GM19395 (cell line): ENCODE measurements around the gene PRDM11.

Experiments used
- ATAC-seq: cut with Tn5 transposase; IDR thresholded peaks from one replicate; pipeline ENCODE4 v1.9.1; 2021; ENCODE audit warnings: mild to moderate bottlenecking, moderate library complexity; ENCODE audit not compliant: unreplicated experiment

The PRDM11 gene

GRCh38 chr11:45157247-45158209 is 11.1 kb downstream of the PRDM11 start:
- no peak for ATAC-seq

DNA sequence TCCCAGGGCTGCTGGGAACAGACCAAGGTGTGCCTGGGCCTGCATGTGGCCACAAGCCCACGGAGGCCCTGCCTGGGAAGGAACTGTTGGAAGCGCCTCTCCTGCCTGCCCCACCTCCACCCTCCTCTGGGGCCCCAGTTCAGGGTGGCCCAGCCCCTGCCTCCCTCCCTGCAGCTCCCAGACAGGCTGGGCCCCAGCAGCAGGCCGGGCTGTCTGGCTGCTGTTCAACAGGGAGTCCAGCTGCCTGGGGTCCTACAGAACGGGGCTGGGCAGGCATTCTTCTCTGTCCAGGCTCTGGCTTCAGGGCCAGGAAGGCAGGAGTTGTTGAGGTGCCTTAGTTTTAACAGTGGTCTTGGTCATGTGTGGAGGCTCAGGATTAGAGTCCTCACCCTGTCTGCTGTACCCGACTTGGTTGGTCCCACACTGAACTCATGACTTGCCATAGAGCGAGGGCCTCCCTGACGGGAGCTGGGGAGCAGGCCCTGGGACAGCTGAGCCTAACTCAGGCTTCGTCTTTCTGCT is 11.8 kb downstream of the PRDM11 start:
- ATAC-seq = no peak

DNA sequence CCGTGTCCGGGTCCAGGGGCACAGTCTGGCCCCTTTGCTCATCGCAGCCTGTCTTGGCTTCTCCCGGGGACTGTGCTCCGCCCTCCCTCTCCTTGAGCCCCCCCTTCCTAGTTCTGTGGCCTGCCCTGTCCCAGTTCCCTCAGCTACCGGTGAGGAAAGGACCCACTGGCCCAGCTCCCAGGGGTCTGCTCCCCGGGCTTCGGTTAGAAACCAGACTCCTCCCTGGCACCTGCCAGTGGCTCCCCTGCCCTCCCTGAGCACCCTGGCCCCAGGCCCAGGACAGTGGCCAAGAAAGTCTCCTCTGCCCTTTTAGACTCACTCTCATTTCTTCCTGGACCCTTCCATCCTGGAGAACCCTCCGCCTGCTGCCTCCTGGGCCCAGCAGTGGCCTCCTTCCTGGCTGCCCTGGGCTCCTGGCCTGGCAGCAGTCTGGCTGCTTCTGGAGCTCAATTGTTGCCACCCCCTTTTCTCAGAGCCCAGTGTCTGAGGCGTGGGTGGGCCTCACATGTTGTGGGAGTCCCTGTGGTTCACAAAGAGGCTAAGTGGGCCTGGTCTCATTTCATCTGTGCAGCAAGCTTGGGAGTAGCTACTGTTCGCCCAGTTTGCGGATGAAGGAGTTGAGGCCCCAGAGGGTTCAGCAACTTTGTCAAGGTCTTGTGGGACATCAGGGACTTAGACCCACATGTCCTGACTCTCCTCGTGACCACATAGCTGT is 12.6 kb downstream of the PRDM11 start:
- no peak for ATAC-seq

DNA sequence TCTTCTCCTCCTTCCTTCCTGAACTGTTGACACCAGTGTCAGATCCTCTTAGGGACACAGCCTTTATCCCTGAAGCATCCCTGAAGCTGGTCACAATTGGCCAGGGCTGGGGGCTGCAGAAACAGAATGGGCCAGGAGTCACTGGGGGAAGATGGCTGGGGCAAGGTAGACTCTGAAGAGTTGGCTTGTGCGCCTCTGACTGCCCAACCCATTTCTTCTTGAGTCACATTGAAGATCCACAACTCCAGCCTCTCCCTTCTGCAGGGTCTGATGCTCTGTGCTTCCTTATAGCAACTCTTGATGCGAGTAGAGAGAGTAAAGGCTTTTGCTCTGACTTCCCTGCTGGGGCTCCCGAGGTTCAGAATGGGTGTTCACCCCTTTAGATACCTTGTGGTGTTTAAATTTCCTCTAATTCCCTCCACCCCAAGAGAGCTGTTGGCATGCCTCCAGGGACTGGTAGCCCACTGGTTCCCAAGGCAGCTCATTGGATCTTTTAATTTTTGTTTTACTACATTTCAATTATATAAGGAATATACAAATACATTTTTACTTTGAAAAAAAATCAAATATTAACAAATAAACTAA is 13.4 kb downstream of the PRDM11 start:
- ATAC-seq = no peak

- ATAC-seq = no peak
These were observed 15.0 kb downstream of the PRDM11 start for GRCh38 chr11:45161252-45162063.

GRCh38 chr11:45162064-45162375 is 15.6 kb downstream of the PRDM11 start:
- ATAC-seq = no peak

GRCh38 chr11:45162916-45163879 is 16.8 kb downstream of the PRDM11 start:
- no peak for ATAC-seq

DNA sequence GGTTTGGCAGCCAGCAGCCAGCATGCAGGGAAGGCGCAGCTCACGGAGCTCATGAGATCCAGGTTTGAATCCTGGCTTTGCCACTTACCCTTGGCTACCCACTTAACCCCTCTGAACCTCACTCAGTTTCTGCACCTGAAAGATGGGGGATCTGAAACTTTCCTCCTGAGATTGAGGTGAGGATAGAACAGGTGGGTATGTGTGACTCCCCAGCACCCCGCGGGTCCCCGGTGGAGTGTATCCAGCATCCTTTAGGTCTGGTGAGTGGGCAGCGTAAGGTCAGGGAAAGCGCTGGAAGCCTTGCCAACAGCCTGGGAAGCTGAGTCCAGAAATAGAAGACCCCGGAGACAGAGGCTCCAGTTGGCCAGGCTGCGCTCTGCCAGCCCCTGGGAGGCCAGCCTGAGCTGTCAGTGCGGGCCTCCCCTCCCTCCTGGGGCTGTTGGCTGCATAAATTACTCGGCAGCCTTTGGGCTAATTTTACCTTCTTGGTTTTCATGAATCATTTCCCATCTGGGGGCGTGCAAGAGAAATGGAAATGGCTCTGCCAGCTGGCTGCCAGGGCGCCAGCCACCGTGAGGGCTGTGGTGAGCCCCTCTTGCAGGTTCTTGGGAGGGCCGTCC is 17.6 kb downstream of the PRDM11 start:
- no peak for ATAC-seq

GRCh38 chr11:45165386-45165785 is 18.9 kb downstream of the PRDM11 start:
- ATAC-seq = no peak

GRCh38 chr11:45165806-45166603 is 19.6 kb downstream of the PRDM11 start:
- no peak for ATAC-seq

DNA sequence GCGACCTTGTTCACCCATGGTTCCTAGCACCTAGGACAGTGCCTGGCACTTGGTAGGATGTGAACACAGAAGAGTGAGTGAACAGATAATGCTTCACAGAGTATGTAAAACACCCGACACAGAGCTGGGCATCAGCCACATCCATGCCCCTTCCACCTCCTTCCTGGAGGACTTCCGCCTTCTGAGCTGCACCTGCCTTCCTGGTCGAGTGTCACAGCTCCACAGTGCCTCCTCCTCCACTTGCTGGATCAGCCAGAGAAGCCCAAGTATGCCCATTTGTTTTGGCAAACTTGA is 20.1 kb downstream of the PRDM11 start:
- no peak for ATAC-seq

- no peak for ATAC-seq
These were observed 20.8 kb downstream of the PRDM11 start for GRCh38 chr11:45167283-45167682.

DNA sequence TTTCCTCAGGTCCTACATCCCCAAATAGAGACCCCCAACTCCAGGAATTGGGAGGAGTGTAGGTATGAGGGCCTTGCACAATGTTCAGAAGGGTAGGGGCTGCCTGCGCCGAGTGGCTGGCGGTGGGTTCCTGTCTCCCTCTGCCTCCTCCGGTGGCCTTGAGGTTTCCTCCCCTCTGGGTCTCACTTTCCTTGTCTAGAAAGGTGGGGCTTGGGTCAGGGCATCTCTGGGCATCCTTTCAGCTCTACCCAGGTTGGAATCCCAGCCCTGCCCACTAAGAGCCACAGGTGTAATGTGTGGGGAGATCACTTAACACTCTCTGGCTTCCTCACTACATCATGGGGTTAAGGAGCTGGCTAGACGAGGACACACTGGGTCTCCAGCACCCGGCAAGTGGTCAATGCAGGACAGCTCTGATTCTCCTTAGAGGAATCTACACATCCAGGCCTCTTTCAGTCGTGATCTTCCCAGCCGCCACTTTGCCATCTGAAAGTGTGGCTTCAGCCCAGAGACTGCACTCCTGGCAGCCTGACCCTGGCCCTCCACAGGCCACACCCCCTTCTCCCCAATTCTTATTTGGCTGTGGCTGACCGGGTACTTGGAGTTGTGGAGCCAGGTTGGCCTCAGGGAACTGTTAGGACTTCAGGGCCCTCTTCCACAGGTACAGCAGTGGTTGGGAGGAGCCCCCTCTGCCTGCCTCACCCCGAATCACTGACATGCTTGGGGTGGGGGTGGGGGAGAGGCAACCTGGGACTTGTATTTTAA is 22.1 kb downstream of the PRDM11 start:
- ATAC-seq = no peak

GRCh38 chr11:45169310-45170072 is 23.1 kb downstream of the PRDM11 start:
- no peak for ATAC-seq

GRCh38 chr11:45170484-45170883 is 24.0 kb downstream of the PRDM11 start:
- ATAC-seq = no peak

GRCh38 chr11:45171550-45171949 is 25.1 kb downstream of the PRDM11 start:
- ATAC-seq = no peak

- no peak for ATAC-seq
These were observed 26.6 kb downstream of the PRDM11 start for GRCh38 chr11:45173064-45173463.
